Esophagus mucosa (tissue), 1 donor: ENCODE measurements around the gene WBP4. TPM values are rescaled to one million over a fixed set of nuclear protein-coding genes. Genes with fewer than 3 reads are reported as not detected.
"Not testable (repeated sequence)": the region's sequence is repeated elsewhere in the genome, so short reads cannot be mapped to it uniquely, and the experiment has no call there.

ENCODE experiments used
- ATAC-seq: fragments of 200-7000 bp; cut with Tn5 transposase; one replicate; pipeline ENCODE4 v1.9.1; 2020
- total RNA-seq: library from RNA; stranded (reverse); gene quantifications from one replicate; pipeline ENCODE4 v1.2.4, GENCODE V29; 2023
- donor health status: DM: yes; HTN: yes; CAD: no.

WBP4 gene
- total RNA-seq, 1 donor from 2014 or later: 5.3 TPM

DNA sequence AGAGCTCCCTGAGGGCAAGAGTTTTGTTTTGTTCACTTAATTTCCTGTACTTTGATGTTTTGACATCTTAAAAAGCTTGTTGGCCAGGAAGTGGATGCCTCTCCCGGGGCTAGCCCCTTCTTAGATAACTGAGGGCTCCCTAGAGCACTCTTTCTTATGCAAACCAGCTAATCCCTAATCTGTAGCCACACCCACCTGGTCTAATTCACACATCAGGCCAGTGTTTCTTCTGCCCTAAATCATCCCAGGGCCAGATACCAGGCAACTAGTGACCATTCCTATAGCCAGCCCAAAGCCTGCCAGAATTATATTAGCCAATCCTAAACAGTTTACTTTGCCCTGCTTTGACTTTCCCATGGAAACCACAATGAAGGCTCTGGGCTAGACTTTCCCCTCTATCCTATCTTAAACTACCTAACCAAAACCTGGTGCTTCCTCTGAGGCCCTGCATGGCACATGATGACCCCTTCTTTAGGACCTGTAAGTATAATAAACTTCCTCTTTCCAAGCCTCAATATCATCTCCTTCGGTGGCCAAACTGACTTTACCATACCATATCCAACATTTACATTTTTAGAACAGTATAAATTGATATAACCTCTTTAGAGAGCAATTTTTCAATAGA lies 24.8 kb downstream of the WBP4 start:
- no peak for ATAC-seq

DNA sequence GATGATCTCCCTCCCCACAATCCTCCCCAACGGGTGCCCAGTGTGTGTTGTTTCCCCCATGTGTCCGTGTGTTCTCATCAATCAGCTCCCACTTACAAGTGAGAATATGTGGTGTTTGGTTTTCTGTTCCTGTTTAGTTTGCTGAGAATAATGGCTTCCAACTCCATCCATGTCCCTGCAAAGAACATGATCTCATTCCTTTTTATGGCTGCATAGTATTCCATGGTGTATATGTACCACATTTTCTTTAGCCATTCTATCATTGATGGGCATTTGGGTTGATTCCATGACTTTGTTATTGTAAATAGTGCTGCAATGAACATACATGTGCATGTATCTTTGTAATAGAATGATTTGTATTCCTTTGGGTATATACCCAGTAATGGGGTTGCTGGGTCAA lies 34.4 kb downstream of the WBP4 start:
- not testable (repeated sequence) for ATAC-seq

DNA sequence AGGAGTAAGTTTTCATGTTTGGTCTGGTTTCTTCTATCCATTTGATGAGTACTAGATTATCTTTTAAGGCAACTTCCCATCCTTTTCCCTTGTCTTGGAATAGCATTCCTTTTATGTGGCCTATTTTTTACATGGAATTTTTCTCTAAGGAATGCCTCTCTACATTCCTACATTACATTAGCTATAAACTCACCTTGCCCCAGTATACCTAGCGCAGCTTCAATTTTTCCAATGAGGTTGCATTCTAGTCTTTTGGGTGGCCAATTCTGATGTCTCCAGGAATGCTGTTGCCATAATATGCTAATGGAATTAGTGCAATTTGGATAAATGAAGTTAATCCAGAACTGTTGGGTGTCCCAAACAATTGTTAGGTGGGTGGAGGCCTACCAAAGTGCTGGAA lies 37.5 kb downstream of the WBP4 start:
- no peak for ATAC-seq

DNA sequence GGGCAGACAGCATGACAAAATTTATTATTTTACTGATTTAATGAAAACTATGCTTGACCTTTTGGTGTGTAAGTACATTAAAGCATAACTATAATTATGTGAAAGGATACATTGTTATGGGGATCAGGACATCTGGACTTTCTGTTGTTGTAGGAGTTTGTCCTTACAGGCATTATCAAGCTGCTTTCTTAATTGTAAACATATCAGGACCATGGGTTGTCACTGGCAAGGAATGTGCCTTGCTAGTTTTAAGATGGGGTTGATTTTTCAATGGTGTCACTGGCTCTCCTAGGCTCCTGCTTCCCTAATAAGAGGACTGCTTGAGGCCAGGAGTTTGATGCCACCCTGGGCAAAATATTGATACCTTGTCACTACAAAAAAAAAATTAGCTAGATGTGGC lies 38.7 kb downstream of the WBP4 start:
- ATAC-seq: no peak

DNA sequence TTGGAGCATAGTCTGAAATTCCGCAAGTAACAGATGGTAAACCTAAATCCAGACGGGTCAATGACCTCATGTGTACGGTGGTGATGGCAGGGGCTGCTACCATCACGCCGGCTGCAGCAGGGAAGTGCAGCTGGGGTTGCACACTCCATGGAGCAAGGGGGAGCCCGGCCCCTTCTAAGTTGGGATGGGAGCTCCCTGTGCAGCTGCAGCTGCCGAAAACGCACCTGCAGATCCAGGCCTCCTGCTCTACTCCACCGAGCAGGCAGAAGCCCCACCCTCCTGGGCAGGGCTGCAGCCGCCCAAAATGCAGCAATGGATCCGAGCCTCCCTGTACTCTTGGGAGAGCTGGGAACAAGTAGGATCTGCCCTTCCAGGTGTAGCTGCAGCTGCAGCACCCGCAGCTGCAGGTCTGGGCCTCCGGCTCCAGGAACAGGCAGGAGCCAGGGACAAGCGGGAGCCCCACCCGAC lies 45.8 kb downstream of the WBP4 start:
- no peak for ATAC-seq

DNA sequence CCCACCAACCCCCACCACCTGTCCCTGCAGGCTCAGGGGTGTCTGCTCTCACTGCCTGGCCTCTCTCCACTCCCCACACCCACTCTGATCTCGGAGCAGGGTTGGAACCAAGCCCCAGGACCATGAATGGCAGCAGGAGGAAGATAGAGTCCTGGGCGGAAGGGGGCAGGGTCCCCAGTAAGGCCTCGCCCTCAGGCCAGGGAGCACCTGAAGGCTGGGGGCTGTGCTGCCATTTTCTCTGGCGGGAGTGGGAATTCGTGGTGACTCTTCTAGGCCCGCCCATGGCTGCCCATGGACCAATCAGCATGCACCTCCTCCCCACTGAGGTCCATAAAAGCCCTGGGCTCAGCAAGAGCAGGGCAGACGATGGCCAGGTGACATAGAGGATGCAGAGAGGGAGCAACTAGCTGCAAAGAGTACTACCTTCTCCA lies 46.3 kb downstream of the WBP4 start:
- ATAC-seq: no peak

DNA sequence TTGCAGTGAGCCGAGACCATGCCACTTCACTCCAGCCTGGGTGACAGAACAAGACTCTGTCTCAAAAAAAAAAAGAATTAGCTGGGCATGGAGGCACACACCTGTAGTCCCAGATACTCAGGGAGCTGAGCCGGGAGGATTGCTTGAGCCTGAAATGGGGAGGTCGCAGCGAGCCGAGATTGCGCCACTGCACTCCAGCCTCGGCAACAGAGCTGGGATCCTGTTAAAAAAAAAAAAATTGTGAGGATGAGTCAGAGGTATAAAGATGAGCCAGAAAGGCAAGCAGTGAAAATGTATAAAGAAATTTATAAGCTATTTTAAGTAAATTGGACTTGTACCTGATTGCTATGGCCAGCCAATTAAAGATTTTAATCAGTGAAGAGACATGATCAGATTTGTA lies 50.1 kb downstream of the WBP4 start:
- ATAC-seq: peak; percentile 23

DNA sequence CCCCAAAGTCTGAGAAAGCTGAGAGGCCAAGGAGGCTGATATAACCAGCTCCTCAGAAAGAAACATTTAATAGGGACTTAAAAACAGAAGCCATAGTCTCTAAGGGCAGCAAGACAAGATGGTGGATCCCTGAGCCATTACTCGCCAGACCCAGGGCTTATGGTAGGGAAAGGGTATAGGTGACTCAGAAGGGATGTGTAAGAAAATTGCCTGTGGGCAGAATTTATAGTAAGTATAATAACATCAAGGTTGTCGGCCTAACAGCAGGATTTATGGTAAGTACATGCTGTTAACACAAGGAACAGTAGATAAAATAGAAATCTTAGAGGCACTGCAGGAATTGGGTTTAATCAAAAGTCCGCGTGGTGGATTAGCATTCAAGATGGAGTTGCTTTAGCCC lies 56.6 kb downstream of the WBP4 start:
- ATAC-seq: no peak

DNA sequence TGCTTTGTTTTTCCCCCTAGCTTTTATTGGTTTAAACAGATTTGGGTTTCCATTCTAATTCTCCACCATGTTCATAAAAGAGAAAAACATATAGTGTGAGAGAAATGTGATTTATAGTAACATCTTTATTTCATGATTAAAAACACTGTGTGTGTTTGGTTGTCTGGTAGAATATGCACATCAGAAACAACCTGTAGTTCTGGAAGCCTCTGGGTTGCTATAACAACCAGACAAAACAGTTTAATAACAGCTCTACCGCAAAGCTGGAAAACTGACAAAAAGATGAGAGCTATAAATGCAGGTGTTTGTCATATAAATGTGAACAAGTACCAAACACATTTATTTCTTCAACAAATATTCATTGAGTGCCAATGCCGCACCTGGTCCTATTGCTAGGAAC lies 61.5 kb downstream of the WBP4 start:
- no peak for ATAC-seq

DNA sequence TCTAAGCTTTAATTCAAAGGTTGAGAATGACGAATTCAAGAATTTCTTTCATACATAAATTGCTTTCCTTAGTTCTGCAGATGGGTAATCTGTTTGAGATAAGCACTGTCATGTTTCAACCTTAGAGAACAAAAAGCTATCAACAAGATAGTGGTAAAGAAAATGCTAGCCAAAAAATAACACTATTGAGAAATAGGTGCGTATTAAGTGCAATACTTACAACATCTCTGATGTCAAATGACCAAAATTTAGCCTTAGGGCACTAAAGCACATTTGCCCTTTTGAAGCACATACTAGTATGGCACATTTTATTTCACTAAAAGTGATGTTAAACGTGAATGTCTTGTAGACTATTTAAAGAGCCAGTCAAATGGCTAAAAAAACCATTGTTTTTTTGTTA lies 66.4 kb downstream of the WBP4 start:
- ATAC-seq: no peak

DNA sequence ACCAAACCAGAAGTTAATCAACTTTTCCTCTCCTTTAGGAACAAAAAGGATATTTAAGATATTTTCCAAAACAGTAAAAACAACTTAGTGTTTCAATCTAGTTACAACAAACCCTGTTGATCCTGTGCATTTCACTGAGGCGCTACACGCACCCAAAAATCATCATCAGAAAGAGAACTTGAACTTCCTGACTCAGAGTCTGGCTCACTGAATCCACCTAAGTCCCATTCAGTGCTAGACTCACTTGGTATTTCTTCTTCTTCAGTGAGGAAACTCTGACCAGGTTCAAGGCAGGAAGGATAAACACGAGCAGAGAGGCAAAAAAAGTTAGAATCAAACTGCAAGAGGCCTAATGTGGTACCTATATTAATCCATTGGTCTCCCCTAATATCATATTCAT lies 69.0 kb downstream of the WBP4 start:
- ATAC-seq: no peak

DNA sequence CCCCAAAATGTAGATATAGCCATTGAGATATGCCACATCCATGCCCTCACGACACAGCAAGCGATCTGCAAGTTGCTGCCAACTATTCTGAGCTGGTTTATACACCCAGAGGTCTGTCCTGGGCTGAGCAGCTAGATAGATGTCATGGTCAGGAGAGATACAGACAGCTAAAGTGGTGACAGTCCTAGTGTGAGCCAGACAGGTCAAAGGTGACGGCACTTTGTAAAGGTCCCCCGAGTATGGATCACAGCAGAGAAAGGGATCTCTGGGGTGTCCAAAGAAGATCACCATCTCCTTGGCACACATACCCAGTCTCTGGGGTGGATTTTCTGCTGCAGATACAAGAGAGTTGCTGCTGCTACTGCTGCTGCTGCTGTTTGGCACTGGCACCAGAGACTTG lies 69.9 kb downstream of the WBP4 start:
- not testable (repeated sequence) for ATAC-seq

DNA sequence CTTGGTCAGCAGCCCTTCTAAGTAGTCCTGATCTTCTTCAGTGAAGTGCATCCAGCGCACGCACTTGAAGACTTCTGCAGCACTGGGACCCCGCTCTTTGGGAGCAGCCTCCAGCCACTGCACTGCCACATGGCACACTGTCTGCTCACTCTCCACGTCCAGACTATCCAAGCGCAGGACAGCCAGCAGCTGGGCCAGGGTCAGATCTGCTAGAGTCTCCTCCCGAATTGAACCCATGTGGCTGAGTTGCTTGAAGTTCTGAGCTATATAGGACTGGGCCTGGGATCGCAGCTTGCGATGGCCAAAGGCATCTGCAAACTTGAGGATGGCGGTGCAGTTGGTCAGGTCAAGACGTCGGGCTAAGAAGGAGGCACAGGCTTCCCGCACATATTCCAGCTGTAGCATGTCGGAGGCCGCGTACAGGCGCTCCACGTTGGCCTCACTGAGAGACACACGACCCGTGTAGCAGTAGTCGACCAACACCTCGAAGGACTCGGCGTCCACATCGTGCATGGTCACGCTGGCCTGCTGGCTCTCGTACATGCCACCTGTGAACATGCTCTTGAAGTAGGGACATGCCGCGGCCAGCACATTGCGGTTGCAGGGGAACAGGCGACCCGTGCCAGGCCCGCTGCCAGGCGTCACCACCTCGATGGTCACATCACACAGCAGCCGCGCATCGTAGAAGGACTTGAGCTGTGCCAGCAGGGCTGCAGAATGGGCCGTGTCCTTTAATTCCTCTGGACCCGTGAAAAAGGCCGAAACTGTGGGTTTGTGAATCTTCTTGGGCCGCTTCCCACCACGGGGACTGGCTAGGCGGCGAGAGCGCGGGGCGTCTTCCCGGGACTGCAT lies 70.6 kb downstream of the WBP4 start:
- ATAC-seq: peak; percentile 12

DNA sequence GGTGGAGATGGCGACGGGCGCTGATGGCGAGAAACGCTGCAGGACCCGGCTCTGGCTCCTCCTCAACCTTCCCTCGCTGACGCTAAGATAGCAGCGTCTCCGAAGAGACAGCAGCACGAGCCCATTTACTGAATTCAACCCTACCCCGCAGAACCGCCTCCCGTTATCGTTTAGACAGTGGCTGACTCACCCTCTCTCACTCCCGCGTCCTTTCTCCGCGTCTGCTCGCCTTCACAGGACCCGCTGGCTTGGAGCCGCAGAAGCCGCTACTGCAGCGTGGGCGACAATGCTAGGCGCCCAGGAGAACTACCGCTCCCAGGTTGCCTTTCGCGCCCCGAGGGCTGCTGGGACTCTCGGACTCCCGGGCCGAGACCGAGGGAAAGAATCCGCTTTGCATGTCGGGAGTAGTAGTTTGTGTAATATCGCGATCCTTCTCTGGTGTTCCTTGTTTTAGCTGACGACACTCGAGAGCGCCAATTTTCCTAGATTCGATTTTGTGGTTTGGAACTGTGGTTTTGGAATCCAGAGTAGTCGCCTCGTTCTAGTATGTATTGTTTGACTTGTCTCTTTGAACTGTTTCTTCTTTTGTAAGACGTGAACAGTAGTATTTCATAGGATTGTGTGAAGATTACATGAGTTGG lies 71.3 kb downstream of the WBP4 start, which contains the start of gene KBTBD6:
Gene KBTBD6, minus strand, starts transcription at position 291 of the 641 bp plus-strand sequence. CDS start 291 bp downstream, outside the sequence.
- ATAC-seq: peak; percentile 98

Other genes with a start within 250 kb of the WBP4 start
- 68.9 TPM for gene ELF1, start 42.2 kb upstream of the WBP4 start, total RNA-seq
- gene KBTBD6, start 71.3 kb downstream of the WBP4 start, total RNA-seq: 2.9 TPM
- 2.0 TPM for gene KBTBD7, start 133.1 kb downstream of the WBP4 start, total RNA-seq
- gene MTRF1, start 202.1 kb downstream of the WBP4 start, total RNA-seq: 9.2 TPM
- gene NAA16, start 249.8 kb downstream of the WBP4 start, total RNA-seq: 9.6 TPM